Hepatocyte (in vitro differentiated cells): ENCODE measurements around the gene UROC1.

Experiments used
- CTCF ChIP-seq: fragments of 200-600 bp; sonication (generic); IDR thresholded peaks from 2 replicates; pipeline ENCODE4 v1.5.1; 2016; ENCODE audit warnings: antibody characterized with exemption, mild to moderate bottlenecking; ENCODE audit not compliant: poor library complexity
- EZH2phosphoT487 ChIP-seq: fragments of 200-600 bp; sonication (generic); IDR thresholded peaks from one replicate; pipeline ENCODE4 v1.6.1; 2018; ENCODE audit warnings: antibody characterized with exemption, mild to moderate bottlenecking, low read depth, moderate library complexity; ENCODE audit not compliant: unreplicated experiment, severe bottlenecking

- no peak for TF ChIP-seq CTCF
- TF ChIP-seq EZH2phosphoT487, result no peak
Observed at GRCh38 chr3:126459763-126460127, 57.8 kb downstream of the UROC1 start.
